DMS79 (cell line): ENCODE data around the gene DACH1.
"Not testable (repeated sequence)": the region's sequence is repeated elsewhere in the genome, so short reads cannot be mapped to it uniquely, and the experiment has no call there.

Source experiments
- DNase-seq: peaks from one replicate; lab custom pipeline; 2025; lab: John Stamatoyannopoulos, UW

The DACH1 gene

DNA sequence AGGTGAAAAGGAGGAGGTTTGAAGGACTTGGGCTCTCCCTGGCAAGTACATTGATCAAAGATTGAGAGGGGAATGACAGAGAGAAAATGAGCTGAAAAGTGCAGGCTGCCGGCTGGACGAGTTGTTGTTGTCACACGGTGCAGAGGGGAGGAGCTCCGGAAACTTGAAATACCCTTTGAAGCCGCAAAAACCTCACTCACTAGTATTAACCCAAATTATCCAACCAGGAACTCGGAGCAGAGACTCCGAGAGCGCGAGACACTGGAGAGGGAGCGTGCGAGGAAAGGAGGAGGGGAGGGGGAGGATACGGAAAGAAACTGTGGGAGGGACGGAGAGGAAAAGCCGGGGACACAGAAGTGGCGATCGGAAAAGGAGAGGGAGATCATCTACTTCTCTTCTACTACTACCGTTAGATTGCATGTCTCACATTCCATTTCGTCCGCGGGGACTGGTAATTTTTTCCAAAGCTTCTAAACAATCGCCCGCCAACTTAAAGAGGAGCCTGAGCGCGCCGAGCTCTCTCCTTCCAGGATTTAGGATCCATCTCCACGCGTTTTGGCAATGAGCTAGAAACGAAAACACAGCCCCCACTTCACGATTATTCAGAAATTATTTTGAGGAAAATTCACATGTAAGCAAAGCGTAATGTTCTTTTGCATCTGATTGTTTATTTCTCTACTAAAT lies at the start of gene DACH1:
DACH1 (minus strand) TSS at position 74 of the 684 bp plus-strand sequence.
- no peak for DNase-seq

DNA sequence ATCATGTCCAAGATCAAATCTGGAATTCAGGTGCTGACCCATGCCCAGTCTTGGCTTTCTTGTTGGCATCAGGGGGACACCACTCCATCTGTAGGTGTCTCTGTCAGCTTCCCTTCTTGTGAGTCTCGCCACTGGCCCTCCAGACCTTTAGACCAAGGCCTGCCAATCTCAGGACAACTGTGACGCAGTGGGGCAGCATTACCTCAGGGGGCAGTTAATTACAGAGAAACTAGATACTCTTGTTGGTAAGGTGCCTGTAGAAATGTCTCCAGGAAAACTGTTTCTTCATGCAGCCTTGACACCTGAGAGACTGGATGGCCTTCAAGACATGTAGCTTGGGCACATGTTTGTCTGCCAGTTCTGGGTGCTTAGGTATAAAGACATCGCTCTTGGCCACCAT lies 46.7 kb upstream of the DACH1 start:
- no peak for DNase-seq

DNA sequence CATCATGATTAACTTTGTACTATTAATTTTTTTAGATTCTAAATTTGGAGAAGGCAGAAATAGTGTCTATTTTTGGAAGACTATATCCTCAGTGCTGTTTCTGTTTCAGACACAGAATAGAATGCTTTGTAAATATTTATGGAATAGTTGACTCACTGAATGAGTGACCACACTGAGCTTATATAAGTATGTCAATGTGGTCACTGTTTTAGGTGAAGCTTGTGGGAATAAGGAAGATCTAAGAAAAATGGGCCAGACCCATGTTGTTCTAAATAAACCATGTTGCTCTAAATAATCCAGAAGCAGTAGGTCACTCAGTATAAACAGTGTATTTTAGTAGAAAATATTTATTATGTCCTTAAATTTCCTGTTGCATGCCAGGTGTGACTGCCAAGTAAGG lies 45.5 kb upstream of the DACH1 start:
- no peak for DNase-seq

- DNase-seq: no peak
Measured at GRCh38 chr13:71906448-71906847, 39.4 kb upstream of the DACH1 start.

DNA sequence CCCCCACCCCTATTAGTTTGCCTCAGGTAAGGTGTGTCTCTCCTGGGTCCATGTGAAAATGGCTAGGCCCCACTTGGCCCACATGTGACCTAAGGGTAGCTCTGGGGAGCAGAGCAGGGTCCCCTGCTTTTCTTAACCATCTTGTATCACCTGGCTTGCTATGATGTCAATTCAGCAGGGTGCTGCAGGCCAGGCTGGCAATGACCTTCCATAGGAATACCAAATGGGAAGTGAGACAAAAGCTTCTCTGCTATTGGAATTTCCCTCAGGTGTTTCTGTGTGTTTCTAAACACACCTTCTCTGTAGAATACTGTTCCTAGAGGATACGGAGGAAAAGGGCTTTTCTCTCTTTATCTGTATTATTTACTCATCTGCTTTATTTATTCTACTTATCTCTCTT lies 35.7 kb upstream of the DACH1 start:
- DNase-seq: no peak

GRCh38 chr13:71893506-71893905 lies 26.5 kb upstream of the DACH1 start:
- DNase-seq: not testable (repeated sequence)

GRCh38 chr13:71886880-71887279 lies 19.9 kb upstream of the DACH1 start:
- no peak for DNase-seq

- no peak for DNase-seq
Measured at GRCh38 chr13:71882120-71882519, 15.1 kb upstream of the DACH1 start.

GRCh38 chr13:71880753-71881541 lies 13.9 kb upstream of the DACH1 start:
- no peak for DNase-seq

- no peak for DNase-seq
Measured at GRCh38 chr13:71879808-71880344, 12.9 kb upstream of the DACH1 start.

GRCh38 chr13:71879129-71879535 lies 12.1 kb upstream of the DACH1 start:
- DNase-seq: no peak

DNA sequence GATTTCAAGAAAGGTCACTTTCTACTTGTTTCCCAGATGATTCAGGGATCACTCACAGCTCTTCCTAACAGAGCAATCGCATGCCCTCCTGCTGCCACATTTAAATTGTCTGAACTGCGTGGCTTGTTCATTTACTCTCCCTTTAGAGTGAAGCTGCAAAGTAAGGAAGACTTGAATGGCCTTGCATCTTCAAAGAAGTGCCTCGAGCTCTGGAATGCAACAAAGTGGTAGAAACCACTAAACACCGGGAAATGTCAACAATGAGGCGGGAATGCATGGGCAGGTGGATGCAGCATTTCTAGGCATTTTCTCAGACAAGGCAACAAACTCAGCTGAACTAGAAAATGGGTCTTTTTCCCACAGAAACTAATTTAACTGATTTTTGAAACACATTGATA lies 10.3 kb upstream of the DACH1 start:
- no peak for DNase-seq

DNA sequence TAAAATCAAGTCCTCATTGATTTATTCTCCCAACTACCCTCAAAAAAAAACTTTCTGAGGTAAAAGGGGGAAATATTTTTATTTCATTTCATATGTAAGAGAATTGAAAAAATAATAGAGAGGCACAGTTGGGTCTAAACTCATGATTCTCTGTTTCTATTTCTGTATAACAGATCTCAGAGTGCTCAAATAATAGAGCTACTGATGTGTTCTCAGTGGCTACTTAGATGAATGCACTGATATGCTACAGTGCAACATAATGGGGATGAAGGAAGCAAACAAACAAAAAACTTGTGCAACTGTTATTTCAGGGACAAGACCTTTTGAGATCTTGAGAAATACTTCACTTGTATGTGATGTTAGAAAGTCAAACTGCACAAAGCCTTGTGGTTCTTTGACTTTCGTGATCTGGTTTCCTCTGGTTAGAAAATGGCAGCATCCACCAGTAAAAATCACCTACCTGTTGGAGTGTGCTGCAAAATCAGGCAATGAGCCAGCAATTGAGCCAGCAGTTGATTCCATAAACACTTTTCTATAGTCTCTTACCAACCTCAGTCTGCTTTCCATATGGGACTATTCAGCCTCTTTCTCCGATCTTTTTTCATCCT lies 9.7 kb upstream of the DACH1 start:
- DNase-seq: no peak

- no peak for DNase-seq
Measured at GRCh38 chr13:71875823-71876222, 8.8 kb upstream of the DACH1 start.

DNA sequence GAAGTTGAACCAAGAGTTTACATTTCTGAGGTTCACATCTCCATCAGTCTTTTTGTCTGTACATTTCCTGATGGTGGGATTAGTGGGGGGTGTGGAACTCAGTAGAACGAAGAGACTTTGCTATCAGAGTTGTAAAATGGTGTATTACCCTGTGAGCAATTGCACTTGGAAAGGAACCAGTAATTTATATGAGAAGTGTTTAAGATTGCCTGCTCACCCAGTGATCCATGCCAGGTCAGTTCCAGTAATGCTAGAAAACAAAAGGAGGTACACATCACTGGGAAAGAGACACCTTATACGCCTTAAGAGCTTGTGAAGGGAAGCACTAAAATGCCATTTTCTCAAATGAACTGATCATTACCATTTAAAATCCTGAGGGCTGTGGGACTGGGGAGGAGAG lies 7.5 kb upstream of the DACH1 start:
- DNase-seq: peak; percentile 73

GRCh38 chr13:71873418-71874247 lies 6.6 kb upstream of the DACH1 start:
- DNase-seq: no peak

DNA sequence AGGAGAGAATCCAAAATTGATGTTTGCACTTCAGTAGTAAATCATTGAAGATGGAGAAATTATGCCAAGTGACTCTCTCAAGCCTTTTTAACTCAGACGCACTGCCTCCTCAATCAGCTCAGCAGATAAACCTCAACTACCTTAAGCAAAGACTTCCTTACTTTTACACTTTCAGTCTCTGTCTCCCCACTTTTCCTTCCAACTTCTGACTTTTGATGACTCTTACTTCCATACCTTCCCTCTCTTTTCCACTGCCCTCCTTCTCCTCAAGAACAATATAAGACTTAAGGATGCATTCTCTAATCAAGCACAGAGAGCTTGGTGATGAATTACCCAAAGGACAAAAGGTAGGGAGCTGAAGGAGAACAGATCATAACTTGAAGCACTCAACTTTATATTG lies 4.8 kb upstream of the DACH1 start:
- no peak for DNase-seq

DNA sequence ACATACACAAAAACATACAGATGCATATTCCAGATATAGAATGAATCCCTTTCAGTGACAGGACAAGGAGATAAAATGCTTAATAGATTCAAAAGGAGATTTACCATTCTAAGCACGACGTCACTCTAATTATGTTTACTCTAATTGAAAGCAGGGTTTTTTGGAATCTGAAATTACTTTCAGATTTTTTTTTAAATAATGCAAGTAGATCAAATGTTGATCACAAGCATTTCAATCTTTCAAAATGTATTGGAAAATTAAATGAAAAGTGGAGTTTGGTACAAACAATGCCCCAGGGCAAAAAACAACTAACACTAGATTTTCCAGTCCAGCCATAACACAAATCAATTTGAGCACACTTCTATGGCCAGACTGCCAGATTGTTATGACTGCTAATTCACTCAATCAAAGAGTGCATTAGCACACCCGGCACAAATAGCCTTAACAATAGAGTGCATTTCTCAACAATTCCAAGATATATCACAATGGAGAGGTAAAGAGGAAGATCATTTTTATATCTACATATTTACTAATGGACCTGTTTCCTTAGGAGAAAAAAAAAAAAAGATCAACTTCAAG lies 4.3 kb upstream of the DACH1 start:
- no peak for DNase-seq

- DNase-seq: no peak
Measured at GRCh38 chr13:71870100-71870499, 3.1 kb upstream of the DACH1 start.

- no peak for DNase-seq
Measured at GRCh38 chr13:71869274-71869673, 2.3 kb upstream of the DACH1 start.

DNA sequence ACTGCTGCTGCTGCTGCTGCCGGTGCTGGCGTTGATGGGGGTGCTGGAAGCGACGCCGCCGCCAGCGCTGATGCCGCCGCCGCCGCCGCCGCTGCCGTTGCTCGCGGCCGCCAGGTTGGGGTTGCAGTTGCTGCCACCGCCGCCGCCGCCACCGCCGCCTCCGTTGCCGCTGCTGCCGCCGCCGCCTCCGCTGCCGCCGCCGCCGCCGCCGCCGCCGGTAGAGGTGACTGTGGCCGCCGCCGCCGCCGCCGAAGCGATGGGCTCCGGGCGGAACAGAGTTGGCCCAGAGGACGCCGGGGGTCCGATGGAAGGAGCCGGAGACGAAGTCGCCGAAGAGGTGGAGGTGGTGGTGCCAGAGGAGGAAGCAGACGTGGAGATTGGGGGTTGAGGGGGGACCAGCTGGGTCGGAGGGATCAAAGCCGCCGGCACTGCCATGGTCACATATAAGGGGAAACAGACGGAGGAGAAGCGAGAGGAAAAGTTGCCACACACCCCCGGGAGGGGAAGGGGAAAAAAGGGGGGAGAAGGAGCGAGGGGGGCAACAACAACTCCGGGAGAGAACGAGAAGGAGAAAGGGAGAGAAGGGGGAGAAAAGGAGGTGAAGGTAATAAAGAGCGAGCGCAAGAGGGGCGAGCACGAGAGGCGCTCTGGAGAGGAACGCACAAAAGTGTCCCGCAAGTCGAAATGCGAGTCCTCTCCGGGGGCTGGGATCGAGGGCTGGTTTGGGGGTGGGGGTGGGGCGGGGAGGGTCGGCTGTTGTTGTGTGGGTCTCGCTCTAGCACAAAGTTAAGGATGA lies 471 bp downstream of the DACH1 start:
- DNase-seq: no peak
